Muscle of leg (tissue), 11 donors: ENCODE data around the gene NSD2. TPM values are rescaled to one million over a fixed set of nuclear protein-coding genes. Genes with fewer than 3 reads are reported as not detected.

Experiments used
- DNase-seq: peaks from one replicate; pipeline ENCODE4 v3.0.0; 2013
- H3K27ac ChIP-seq: one replicate; pipeline ENCODE4 v1.5.1; 2013; ENCODE audit warnings: mild to moderate bottlenecking, low read length, control low read depth
- H3K27me3 ChIP-seq: one replicate; pipeline ENCODE4 v1.6.1; 2013; ENCODE audit warnings: low read length; ENCODE audit not compliant: control insufficient read depth, insufficient read depth
- H3K36me3 ChIP-seq: one replicate; pipeline ENCODE4 v1.6.1; 2013; ENCODE audit warnings: low read length; ENCODE audit not compliant: control insufficient read depth, insufficient read depth
- H3K4me1 ChIP-seq: one replicate; pipeline ENCODE4 v1.6.1; 2013; ENCODE audit warnings: low read length; ENCODE audit not compliant: control insufficient read depth, insufficient read depth
- H3K4me3 ChIP-seq: one replicate; pipeline ENCODE4 v1.5.1; 2013; ENCODE audit warnings: low read length, control low read depth
- H3K9me3 ChIP-seq: replicated peaks from 2 replicates; pipeline ENCODE4 v1.6.1; 2013; ENCODE audit warnings: low read depth, low read length; ENCODE audit not compliant: control insufficient read depth
- WGBS: methylation state at CpG from one replicate; pipeline ENCODE4 v1.1.5; 2013; ENCODE audit warnings: missing lambda C conversion rate; ENCODE audit not compliant: insufficient coverage; 5-methylcytosine and 5-hydroxymethylcytosine counted together
- polyA plus RNA-seq, 8 donors: library from polyadenylated mRNA; unstranded; fragments of 120-200 nt; gene quantifications; one replicate each; pipeline versions ENCODE4 v1.2.1 to v1.2.3, GENCODE V29; 2013; ENCODE audit warnings: inconsistent platforms in 1 of 8, low replicate concordance in 1 of 8; ENCODE audit not compliant: insufficient read length in 8 of 8, insufficient read depth in 1 of 8
- total RNA-seq: library from RNA; stranded (reverse); fragments of 120-200 nt; gene quantifications from one replicate; pipeline ENCODE4 v1.2.4, GENCODE V29; 2013

The NSD2 gene
- total and polyA plus RNA-seq, 9 donors, result 35.7 to 56.5 (median 43.0) TPM

- DNase-seq, result no peak
- Histone ChIP-seq H3K9me3 (no peaks in the 10 kb centered on the region), H3K4me1 (peaks cover 3% of the 10 kb centered on the region), H3K27me3 (no peaks in the 10 kb centered on the region), H3K36me3 (peaks cover 62% of the 10 kb centered on the region), H3K4me3 (no peak overlapping the region), H3K27ac (no peak overlapping the region)
- WGBS, result 27% methylated on average over 5 of the region's 6 CpGs
Measured at GRCh38 chr4:1964443-1964842, 93.2 kb downstream of the NSD2 start.

- Histone ChIP-seq H3K4me1 (peaks cover 3% of the 10 kb centered on the region), H3K4me3 (no peak overlapping the region), H3K27me3 (no peaks in the 10 kb centered on the region), H3K9me3 (no peaks in the 10 kb centered on the region), H3K36me3 (peaks cover 58% of the 10 kb centered on the region), H3K27ac (no peak overlapping the region)
- WGBS, result no CpG with 5 or more reads among the region's 1 CpG
- no peak for DNase-seq
Measured at GRCh38 chr4:1964971-1965370, 93.8 kb downstream of the NSD2 start.

DNA sequence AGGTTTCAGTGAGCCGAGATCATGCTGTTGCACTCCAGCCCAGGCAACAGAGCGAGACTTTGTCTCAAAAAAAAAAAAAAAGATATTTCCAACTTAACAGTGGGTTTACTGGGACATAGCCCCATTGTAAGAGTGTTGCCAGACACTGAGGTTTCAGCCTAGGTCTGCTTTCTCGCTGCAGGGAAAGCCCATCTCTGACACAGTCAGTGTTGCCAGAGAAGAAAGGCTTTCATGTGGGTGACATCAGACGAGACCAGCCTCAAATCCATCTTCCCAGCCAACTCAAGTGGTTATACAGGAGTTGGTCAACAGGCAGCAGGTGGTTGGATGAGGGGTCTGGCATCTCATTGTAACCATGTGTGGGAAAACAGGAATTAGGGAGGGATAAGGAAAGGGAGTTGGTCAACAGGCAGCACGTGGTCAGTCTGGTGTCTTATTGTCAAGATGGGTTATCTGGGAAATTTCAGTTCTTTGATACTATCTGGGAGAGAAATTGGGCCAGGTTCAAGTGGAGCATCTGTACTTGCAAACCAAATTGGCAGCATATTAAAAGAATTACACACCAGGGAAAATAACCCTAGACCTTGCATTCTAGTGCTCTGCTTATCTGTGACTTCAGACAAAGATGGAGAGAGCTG, 96.4 kb downstream of the NSD2 start:
- no peaks in the 10 kb centered on the region for H3K4me1 ChIP-seq
- H3K27me3 ChIP-seq, result no peaks in the 10 kb centered on the region
- no peak overlapping the region for H3K4me3 ChIP-seq
- H3K36me3 ChIP-seq, result peaks cover 54% of the 10 kb centered on the region
- 83% methylated on average over 1 of the region's 5 CpGs for WGBS
- no peak for DNase-seq
- no peaks in the 10 kb centered on the region for H3K9me3 ChIP-seq
- no peak overlapping the region for H3K27ac ChIP-seq

DNA sequence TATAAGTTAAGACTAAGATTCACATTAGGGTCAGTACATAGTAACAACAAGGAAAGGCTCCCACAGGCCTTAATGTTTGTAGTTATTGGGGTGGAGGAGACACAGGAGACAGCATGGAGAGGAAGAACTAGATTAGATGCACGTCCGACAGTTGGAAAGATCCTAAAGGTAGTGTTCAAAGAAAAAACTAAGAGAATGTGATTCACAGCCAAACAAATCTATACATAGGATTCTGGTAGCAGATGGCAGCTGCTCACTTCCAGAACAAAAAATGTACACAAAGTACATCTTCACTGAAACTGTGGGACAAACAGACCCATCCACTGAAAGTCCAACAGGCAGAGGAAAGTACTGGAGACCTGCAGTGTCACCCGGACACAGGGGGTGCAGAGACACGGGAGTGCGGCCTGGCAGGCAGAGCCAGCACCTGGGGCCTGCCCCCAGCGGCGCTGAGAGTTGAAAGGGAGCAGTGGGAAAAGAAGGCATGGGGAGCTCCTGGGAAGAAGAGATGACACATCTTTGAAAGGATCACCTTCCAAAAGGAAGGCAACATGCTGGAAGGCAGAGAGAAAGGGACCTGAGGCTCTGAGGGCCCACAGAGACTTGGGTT, 97.6 kb downstream of the NSD2 start:
- peaks cover 50% of the 10 kb centered on the region for H3K36me3 ChIP-seq
- DNase-seq, result no peak
- H3K9me3 ChIP-seq, result no peaks in the 10 kb centered on the region
- WGBS, result 88% methylated on average over 5 of the region's 7 CpGs
- no peak overlapping the region for H3K27ac ChIP-seq
- H3K4me1 ChIP-seq, result no peaks in the 10 kb centered on the region
- H3K4me3 ChIP-seq, result no peak overlapping the region
- H3K27me3 ChIP-seq, result no peaks in the 10 kb centered on the region

- no peak for DNase-seq
- no peak overlapping the region for H3K4me3 ChIP-seq
- WGBS, result 96% methylated on average over 12 of the region's 17 CpGs
- peaks cover 53% of the 10 kb centered on the region for H3K36me3 ChIP-seq
- H3K27ac ChIP-seq, result no peak overlapping the region
- H3K27me3 ChIP-seq, result no peaks in the 10 kb centered on the region
- no peaks in the 10 kb centered on the region for H3K9me3 ChIP-seq
- H3K4me1 ChIP-seq, result no peaks in the 10 kb centered on the region
Measured at GRCh38 chr4:1969928-1970723, 98.9 kb downstream of the NSD2 start.

GRCh38 chr4:1970926-1971325, 99.7 kb downstream of the NSD2 start:
- WGBS, result 96% methylated on average over 5 of the region's 6 CpGs
- DNase-seq, result no peak
- H3K9me3 ChIP-seq, result no peaks in the 10 kb centered on the region
- no peak overlapping the region for H3K27ac ChIP-seq
- no peak overlapping the region for H3K4me3 ChIP-seq
- H3K27me3 ChIP-seq, result no peaks in the 10 kb centered on the region
- peaks cover 1% of the 10 kb centered on the region for H3K4me1 ChIP-seq
- peaks cover 58% of the 10 kb centered on the region for H3K36me3 ChIP-seq

- Histone ChIP-seq H3K9me3 (no peaks in the 10 kb centered on the region), H3K4me3 (no peak overlapping the region), H3K27ac (no peak overlapping the region), H3K27me3 (no peaks in the 10 kb centered on the region), H3K4me1 (peaks cover 7% of the 10 kb centered on the region), H3K36me3 (peaks cover 64% of the 10 kb centered on the region)
- no peak for DNase-seq
- 94% methylated on average over 14 of the region's 16 CpGs for WGBS
Measured at GRCh38 chr4:1971456-1972200, 100.4 kb downstream of the NSD2 start.

- Histone ChIP-seq H3K27ac (no peak overlapping the region), H3K36me3 (peaks cover 72% of the 10 kb centered on the region), H3K4me3 (no peak overlapping the region), H3K4me1 (peaks cover 14% of the 10 kb centered on the region), H3K9me3 (no peaks in the 10 kb centered on the region), H3K27me3 (no peaks in the 10 kb centered on the region)
- 84% methylated on average over 2 of the region's 10 CpGs for WGBS
- no peak for DNase-seq
Measured at GRCh38 chr4:1972414-1972813, 101.2 kb downstream of the NSD2 start.

GRCh38 chr4:1973218-1973617, 102.0 kb downstream of the NSD2 start:
- Histone ChIP-seq H3K4me3 (no peak overlapping the region), H3K36me3 (peaks cover 79% of the 10 kb centered on the region), H3K9me3 (no peaks in the 10 kb centered on the region), H3K4me1 (peaks cover 14% of the 10 kb centered on the region), H3K27ac (no peak overlapping the region), H3K27me3 (no peaks in the 10 kb centered on the region)
- 92% methylated on average over 12 of the region's 12 CpGs for WGBS
- no peak for DNase-seq

GRCh38 chr4:1973661-1974060, 102.5 kb downstream of the NSD2 start:
- 95% methylated on average over 17 of the region's 18 CpGs for WGBS

More at GRCh38 chr4:1973661-1974060, 102.5 kb downstream of the NSD2 start:
- Histone ChIP-seq H3K9me3 (no peaks in the 10 kb centered on the region), H3K27me3 (no peaks in the 10 kb centered on the region), H3K4me1 (peaks cover 14% of the 10 kb centered on the region), H3K36me3 (peaks cover 82% of the 10 kb centered on the region), H3K27ac (no peak overlapping the region), H3K4me3 (no peak overlapping the region)
- no peak for DNase-seq
